ENCODE data around the gene APLP2.
"Not testable (repeated sequence)": the region's sequence is repeated elsewhere in the genome, so short reads cannot be mapped to it uniquely, and the experiment has no call there.

Gene APLP2

DNA sequence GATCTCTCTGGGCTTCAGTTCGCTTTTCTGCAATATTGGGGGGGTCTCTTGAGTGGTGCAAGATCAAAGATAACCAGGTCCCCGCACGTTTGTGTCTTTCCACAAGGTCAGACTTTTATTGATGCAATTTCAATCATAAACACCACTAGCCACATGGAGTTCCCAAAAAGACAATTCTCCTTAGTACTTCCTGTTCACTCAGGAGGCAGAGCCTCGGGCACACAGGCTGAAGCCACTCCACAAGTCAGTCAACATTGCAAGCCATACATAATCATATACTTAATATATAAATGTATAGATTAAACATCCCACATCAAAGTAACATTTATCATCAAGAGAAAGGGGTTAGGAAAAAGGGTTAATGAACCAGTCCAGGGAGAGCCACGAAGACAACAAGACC lies 101.8 kb downstream of the APLP2 start:
- H3K4me3 ChIP-seq (replicated peaks; ENCODE audit: low read depth, low read length), result no peak overlapping the region

DNA sequence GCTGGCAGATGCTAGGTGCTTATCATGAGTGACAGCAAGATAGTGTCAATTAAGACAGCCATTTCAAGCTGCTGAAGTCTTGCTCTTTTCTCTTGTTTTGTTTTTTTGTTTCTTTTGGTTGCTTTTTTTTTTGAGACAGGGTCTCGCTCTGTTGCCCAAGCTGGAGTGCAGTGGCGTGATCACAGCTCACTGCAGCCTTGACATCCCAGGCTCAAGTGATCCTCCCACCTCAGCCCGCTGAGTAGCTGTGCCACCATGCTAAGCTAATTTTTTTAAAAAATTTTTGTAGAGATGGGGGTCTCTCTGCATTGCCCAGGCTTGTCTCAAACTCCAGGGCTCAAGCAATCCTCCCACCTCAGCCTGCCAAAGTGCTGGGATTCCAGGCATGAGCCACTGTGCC lies 102.3 kb downstream of the APLP2 start:
- H3K27me3 ChIP-seq (replicated peaks; ENCODE audit: control insufficient read depth, insufficient read depth, low read length); DNase-seq (ENCODE audit: extremely low read depth, insufficient read length); H3K4me3 ChIP-seq (replicated peaks; ENCODE audit: low read depth, low read length); H3K36me3 ChIP-seq (ENCODE audit: control insufficient read depth, insufficient read depth, low read length): not testable (repeated sequence)

More for the DNA sequence above, 101.8 kb downstream of the APLP2 start:
- Histone ChIP-seq H3K36me3 (ENCODE audit: control insufficient read depth, insufficient read depth, low read length) (no peaks in the 10 kb centered on the region), H3K27me3 (replicated peaks; ENCODE audit: control insufficient read depth, insufficient read depth, low read length) (no peaks in the 10 kb centered on the region)
- no peak for DNase-seq (ENCODE audit: extremely low read depth, insufficient read length)
- TF ChIP-seq, protein P1, sequence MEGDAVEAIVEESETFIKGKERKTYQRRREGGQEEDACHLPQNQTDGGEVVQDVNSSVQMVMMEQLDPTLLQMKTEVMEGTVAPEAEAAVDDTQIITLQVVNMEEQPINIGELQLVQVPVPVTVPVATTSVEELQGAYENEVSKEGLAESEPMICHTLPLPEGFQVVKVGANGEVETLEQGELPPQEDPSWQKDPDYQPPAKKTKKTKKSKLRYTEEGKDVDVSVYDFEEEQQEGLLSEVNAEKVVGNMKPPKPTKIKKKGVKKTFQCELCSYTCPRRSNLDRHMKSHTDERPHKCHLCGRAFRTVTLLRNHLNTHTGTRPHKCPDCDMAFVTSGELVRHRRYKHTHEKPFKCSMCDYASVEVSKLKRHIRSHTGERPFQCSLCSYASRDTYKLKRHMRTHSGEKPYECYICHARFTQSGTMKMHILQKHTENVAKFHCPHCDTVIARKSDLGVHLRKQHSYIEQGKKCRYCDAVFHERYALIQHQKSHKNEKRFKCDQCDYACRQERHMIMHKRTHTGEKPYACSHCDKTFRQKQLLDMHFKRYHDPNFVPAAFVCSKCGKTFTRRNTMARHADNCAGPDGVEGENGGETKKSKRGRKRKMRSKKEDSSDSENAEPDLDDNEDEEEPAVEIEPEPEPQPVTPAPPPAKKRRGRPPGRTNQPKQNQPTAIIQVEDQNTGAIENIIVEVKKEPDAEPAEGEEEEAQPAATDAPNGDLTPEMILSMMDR (IDR thresholded peaks at IDR 0.05; ENCODE audit: insufficient read depth, low read length, poor library complexity, severe bottlenecking), result no peak

DNA sequence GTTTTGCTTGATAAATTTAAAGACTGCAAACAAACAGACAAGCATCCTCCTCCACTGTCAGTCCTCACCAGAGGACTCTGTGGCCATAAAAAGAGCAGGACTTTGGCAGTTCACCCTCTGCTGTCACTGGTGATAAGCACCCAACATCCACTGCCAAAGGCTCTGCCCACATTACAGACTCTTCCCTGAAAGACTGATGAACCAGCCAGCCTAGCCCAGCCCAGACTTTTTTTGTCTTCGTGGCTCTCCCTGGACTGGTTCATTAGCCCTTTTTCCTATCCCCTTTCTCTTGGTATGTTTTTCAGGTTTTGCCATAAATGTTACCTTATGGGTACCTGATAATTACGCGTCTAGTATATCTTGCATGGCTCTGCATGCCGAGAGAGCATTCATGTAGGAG lies 104.9 kb downstream of the APLP2 start:
- no peaks in the 10 kb centered on the region for H3K36me3 ChIP-seq (ENCODE audit: control insufficient read depth, insufficient read depth, low read length)
- no peak overlapping the region for H3K4me3 ChIP-seq (replicated peaks; ENCODE audit: low read depth, low read length)
- no peaks in the 10 kb centered on the region; the same call in 1 of the 2 replicates for H3K27me3 ChIP-seq (replicated peaks; ENCODE audit: control insufficient read depth, insufficient read depth, low read length)
- TF ChIP-seq, protein P1 (IDR thresholded peaks at IDR 0.05; ENCODE audit: insufficient read depth, low read length, poor library complexity, severe bottlenecking), result no peak
- no peak for DNase-seq (ENCODE audit: extremely low read depth, insufficient read length)

DNA sequence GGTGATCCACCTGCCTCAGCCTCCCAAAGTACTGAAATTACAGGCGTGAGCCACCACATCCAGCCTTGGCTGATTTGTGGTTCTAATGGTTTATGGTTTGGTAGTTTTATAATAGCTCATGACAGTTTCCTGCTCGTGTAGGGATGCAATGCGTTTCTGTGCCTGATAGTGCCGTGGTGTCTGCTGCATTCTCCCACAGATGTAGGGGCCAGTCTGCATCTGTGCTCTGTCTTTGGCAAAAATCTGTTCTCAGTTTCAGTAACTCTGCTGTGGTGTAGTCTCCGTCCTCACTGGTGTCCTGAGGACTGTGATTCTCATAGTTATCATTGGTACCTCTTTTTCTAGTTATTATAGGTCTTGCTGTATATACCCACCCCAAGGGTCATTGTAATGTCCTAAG lies 106.2 kb downstream of the APLP2 start:
- H3K4me3 ChIP-seq (replicated peaks; ENCODE audit: low read depth, low read length), result no peak overlapping the region
- no peak for DNase-seq (ENCODE audit: extremely low read depth, insufficient read length)
- H3K27me3 ChIP-seq (replicated peaks; ENCODE audit: control insufficient read depth, insufficient read depth, low read length), result no peaks in the 10 kb centered on the region; the same call in 1 of the 2 replicates
- TF ChIP-seq, protein P1 (IDR thresholded peaks at IDR 0.05; ENCODE audit: insufficient read depth, low read length, poor library complexity, severe bottlenecking), result no peak
- no peaks in the 10 kb centered on the region for H3K36me3 ChIP-seq (ENCODE audit: control insufficient read depth, insufficient read depth, low read length)

DNA sequence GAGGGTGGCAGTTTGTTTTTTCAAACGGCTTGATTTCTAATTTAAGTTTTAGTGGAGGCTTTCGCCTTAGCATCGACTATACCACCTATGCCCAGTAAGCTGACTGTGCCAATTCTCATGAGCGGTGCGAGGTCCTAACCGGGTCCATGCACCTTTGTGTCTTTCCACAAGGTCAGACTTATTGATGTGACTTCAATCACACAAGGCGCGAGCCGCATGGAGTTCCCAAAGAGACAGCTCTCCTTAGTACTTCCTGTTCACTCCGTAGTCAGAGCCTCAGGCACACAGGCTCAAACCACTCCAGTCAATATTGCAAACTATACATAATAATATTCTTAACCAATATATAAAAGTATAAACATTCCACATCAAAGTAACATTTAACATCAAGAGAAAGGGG lies 108.1 kb downstream of the APLP2 start:
- no peak overlapping the region for H3K4me3 ChIP-seq (replicated peaks; ENCODE audit: low read depth, low read length)
- no peaks in the 10 kb centered on the region for H3K36me3 ChIP-seq (ENCODE audit: control insufficient read depth, insufficient read depth, low read length)
- TF ChIP-seq, protein P1 (IDR thresholded peaks at IDR 0.05; ENCODE audit: insufficient read depth, low read length, poor library complexity, severe bottlenecking), result no peak
- peaks cover 1% of the 10 kb centered on the region; the same call in 1 of the 2 replicates for H3K27me3 ChIP-seq (replicated peaks; ENCODE audit: control insufficient read depth, insufficient read depth, low read length)
- DNase-seq (ENCODE audit: extremely low read depth, insufficient read length), result no peak

DNA sequence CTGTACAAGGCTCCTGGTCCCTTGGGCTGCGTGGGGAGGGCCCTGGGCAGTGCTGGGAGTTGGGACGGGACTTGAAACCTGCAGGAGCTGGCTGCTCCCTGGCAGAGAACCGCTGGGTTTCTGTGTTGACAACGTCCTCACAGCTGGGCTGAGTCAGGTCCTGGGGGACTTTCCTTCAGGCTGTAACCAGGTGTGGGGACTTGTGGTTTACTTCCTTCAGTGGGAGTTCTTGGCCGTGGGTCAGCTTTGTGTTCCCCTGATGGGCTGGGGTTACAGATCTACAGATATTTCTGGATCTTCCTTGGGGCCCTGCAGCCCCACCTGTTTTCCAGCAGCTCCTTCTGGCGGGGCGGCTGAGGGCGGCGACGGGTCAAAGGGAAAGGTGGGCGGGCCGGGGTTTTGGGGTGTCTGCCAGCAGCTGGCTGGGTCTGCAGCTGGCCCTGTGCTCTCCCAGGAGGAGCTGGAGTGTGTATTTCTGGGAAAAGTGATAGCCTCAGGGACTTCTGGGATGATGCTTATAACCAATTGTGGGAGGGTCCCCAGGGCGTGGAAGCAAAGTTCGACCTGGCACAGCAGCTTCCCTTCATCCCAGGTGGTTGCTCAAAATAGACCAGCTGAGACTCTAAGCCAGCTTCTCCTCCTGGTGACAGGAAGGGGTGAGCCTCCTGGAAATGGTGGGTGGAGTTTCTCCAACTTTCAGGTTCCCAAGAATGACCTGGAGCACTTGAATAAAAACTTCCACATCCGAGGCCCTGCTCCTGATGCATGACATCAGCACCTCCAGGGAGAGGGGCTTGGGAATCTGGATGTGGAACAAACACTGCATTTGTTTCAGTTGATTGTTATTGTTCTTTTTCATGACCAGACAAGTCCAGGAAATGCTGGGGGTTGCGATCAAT lies 109.0 kb downstream of the APLP2 start:
- no peak for DNase-seq (ENCODE audit: extremely low read depth, insufficient read length)
- H3K27me3 ChIP-seq (replicated peaks; ENCODE audit: control insufficient read depth, insufficient read depth, low read length), result peaks cover 1% of the 10 kb centered on the region; the same call in 1 of the 2 replicates
- no peak overlapping the region for H3K4me3 ChIP-seq (replicated peaks; ENCODE audit: low read depth, low read length)
- TF ChIP-seq, protein P1 (IDR thresholded peaks at IDR 0.05; ENCODE audit: insufficient read depth, low read length, poor library complexity, severe bottlenecking), result no peak
- no peaks in the 10 kb centered on the region for H3K36me3 ChIP-seq (ENCODE audit: control insufficient read depth, insufficient read depth, low read length)

All from GM06990 (cell line).